Neuron (in vitro differentiated cells): Measurements from ENCODE around the gene TRIM17.

Source experiments
- H2AFZ ChIP-seq: one replicate; pipeline ENCODE4 v1.6.1; 2013; ENCODE audit warnings: low read depth, mild to moderate bottlenecking, inconsistent platforms, low read length, moderate library complexity
- H3K27me3 ChIP-seq: one replicate; pipeline ENCODE4 v1.6.1; 2013; ENCODE audit warnings: low read length; ENCODE audit not compliant: insufficient read depth
- H3K36me3 ChIP-seq: one replicate; pipeline ENCODE4 v1.6.1; 2013; ENCODE audit warnings: low read length; ENCODE audit not compliant: insufficient read depth
- H3K4me1 ChIP-seq: one replicate; pipeline ENCODE4 v1.6.1; 2013; ENCODE audit warnings: low read length; ENCODE audit not compliant: insufficient read depth
- H3K4me3 ChIP-seq: 2 replicates; pipeline ENCODE4 v1.5.1; 2013; ENCODE audit warnings: mild to moderate bottlenecking, low read length, moderate library complexity
- H3K9me3 ChIP-seq: one replicate; pipeline ENCODE4 v1.6.1; 2013; ENCODE audit warnings: low read length

The TRIM17 gene

DNA sequence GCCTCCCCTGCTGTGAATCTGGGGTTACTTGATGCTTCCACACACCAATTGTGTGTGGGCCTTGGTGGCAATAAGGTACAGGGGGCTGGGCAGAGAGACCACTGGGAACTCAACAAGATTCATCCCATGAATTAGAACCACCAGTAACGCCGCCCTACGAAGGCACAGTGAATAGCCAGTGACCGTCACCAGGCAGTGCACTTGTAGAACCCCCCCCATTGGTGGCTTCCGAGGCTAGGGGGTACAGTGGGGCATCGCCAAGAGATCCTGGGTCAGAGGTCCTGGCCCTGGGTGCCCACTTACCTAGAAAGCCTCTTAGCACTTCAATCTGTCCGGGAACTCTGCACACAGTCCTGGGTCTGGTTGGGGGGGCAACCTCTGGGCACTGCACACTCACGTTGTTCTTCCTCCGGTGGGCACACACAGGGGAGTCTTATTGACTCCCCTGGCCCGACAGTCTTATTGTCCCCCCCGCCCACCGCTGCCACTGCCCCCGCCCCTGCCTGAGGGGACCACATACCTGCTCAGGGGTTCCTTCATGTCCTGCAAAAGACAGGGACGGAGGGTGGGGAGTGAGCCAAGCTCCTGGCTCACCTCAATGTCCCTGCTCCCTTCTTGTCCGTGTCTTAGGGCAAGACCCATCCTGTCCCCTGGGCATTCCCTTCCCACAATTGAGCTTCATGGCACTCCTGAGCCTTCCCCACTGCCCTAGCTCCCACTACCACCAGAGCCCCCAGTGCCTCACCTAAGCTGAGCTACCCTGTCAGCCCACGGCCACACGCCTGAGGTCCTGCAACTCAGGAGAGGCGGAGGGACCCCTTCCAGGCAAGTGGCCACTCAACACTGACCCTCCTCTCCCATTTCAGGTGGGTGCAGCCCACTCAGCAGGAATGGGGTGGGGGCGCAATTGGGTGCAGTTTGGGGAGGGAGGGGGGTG is 7.5 kb downstream of the TRIM17 start:
- Histone ChIP-seq H2AFZ (no peak overlapping the region), H3K4me1 (peaks cover 26% of the 10 kb centered on the region), H3K9me3 (peaks cover 8% of the 10 kb centered on the region), H3K36me3 (peaks cover 11% of the 10 kb centered on the region), H3K4me3 (no peak overlapping the region), H3K27me3 (no peaks in the 10 kb centered on the region)

GRCh38 chr1:228408041-228408868 is 8.4 kb downstream of the TRIM17 start:
- no peaks in the 10 kb centered on the region for H3K27me3 ChIP-seq
- peaks cover 2% of the 10 kb centered on the region for H3K9me3 ChIP-seq
- peaks cover 26% of the 10 kb centered on the region for H3K4me1 ChIP-seq
- H3K36me3 ChIP-seq, result peaks cover 13% of the 10 kb centered on the region
- no peak overlapping the region for H2AFZ ChIP-seq
- H3K4me3 ChIP-seq, result peak overlapping the region; percentile 98

DNA sequence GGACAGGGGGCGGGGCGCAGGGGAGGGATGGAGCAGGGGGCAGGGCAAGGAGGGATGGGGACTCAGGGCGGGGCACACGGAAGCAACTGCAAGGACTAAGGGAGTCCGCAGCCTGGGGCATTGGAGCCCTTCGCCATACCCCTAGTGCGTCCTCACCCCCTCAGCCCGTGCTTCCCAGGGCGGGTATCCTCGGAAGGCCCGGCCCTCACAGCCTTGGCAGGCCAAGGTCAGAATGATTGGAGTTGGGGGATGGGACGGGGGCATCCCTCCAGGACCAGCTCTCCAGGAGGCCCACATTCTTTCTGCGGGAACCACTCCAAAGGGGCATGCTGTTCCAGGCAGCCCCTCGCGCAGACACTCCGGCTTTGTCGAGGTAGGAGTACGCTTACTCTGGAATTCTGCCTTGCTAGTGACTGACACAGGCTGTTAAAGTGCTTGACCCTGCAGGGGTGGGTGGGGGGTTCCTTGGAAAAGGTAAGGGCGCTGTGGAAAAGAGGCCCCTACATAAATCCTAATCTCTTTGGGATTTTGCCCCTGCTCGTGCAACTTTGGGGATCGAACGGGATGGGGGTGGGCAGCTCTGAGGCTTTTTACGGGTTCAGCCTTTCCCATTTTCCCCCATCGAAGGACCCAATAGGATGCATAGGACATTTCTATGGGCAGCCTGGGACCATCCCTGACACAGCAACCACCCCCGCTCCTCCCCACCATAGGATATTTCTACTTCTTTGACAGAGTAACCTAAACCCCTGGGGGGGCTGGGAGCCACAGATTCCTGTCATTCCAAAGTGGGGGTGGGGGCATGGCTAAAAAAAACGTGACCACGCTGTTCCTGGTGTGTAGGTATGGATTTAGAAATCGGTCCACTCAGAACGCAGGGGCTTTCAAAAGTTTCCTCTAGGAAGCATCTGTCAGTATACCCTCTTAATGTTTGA is 9.3 kb downstream of the TRIM17 start:
- Histone ChIP-seq H3K9me3 (peaks cover 2% of the 10 kb centered on the region), H3K36me3 (peaks cover 20% of the 10 kb centered on the region), H3K4me1 (peaks cover 26% of the 10 kb centered on the region), H3K4me3 (peak overlapping the region; percentile 98), H2AFZ (peak overlapping the region; percentile 50), H3K27me3 (no peaks in the 10 kb centered on the region)

DNA sequence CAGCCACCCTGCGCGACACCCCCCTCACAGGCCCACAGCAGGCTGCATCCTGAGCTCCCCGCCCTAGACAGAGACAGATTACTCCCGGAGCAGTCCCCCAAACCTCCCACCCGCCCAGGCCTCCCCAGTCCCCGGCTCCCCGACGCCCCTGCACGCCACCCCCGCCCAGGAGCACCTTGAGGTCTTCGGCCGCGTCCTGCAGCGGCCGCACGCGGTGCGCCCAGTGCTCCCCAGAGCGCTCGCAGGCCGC is 10.8 kb downstream of the TRIM17 start:
- H3K36me3 ChIP-seq, result peaks cover 31% of the 10 kb centered on the region
- peaks cover 2% of the 10 kb centered on the region for H3K9me3 ChIP-seq
- H3K27me3 ChIP-seq, result no peaks in the 10 kb centered on the region
- H2AFZ ChIP-seq, result no peak overlapping the region
- peak overlapping the region; percentile 98 for H3K4me3 ChIP-seq
- peaks cover 26% of the 10 kb centered on the region for H3K4me1 ChIP-seq

- Histone ChIP-seq H3K27me3 (no peaks in the 10 kb centered on the region), H2AFZ (no peak overlapping the region), H3K9me3 (peaks cover 2% of the 10 kb centered on the region), H3K4me3 (peak overlapping the region; percentile 98), H3K4me1 (peaks cover 26% of the 10 kb centered on the region), H3K36me3 (peaks cover 36% of the 10 kb centered on the region)
Observed at GRCh38 chr1:228405200-228405978, 11.3 kb downstream of the TRIM17 start.

- no peak overlapping the region for H2AFZ ChIP-seq
- H3K4me3 ChIP-seq, result peak overlapping the region; percentile 98
- H3K9me3 ChIP-seq, result no peaks in the 10 kb centered on the region
- H3K4me1 ChIP-seq, result peaks cover 26% of the 10 kb centered on the region
- H3K27me3 ChIP-seq, result no peaks in the 10 kb centered on the region
- peaks cover 41% of the 10 kb centered on the region for H3K36me3 ChIP-seq
Observed at GRCh38 chr1:228404107-228404720, 12.4 kb downstream of the TRIM17 start.

- peaks cover 47% of the 10 kb centered on the region for H3K36me3 ChIP-seq
Observed at GRCh38 chr1:228403231-228403631, 13.4 kb downstream of the TRIM17 start.

GRCh38 chr1:228402641-228403025 is 14.0 kb downstream of the TRIM17 start:
- H3K36me3 ChIP-seq, result peaks cover 50% of the 10 kb centered on the region
- H3K27me3 ChIP-seq, result no peaks in the 10 kb centered on the region
- no peak overlapping the region for H3K4me3 ChIP-seq
- no peaks in the 10 kb centered on the region for H3K9me3 ChIP-seq
- peaks cover 21% of the 10 kb centered on the region for H3K4me1 ChIP-seq
- no peak overlapping the region for H2AFZ ChIP-seq

More at GRCh38 chr1:228403231-228403631, 13.4 kb downstream of the TRIM17 start:
- peaks cover 26% of the 10 kb centered on the region for H3K4me1 ChIP-seq
- no peak overlapping the region for H3K4me3 ChIP-seq
- H3K27me3 ChIP-seq, result no peaks in the 10 kb centered on the region
- H2AFZ ChIP-seq, result no peak overlapping the region
- no peaks in the 10 kb centered on the region for H3K9me3 ChIP-seq

GRCh38 chr1:228401782-228402640 is 14.7 kb downstream of the TRIM17 start:
- Histone ChIP-seq H3K9me3 (no peaks in the 10 kb centered on the region), H3K4me1 (peaks cover 17% of the 10 kb centered on the region), H2AFZ (no peak overlapping the region), H3K27me3 (no peaks in the 10 kb centered on the region), H3K36me3 (peaks cover 56% of the 10 kb centered on the region), H3K4me3 (no peak overlapping the region)

DNA sequence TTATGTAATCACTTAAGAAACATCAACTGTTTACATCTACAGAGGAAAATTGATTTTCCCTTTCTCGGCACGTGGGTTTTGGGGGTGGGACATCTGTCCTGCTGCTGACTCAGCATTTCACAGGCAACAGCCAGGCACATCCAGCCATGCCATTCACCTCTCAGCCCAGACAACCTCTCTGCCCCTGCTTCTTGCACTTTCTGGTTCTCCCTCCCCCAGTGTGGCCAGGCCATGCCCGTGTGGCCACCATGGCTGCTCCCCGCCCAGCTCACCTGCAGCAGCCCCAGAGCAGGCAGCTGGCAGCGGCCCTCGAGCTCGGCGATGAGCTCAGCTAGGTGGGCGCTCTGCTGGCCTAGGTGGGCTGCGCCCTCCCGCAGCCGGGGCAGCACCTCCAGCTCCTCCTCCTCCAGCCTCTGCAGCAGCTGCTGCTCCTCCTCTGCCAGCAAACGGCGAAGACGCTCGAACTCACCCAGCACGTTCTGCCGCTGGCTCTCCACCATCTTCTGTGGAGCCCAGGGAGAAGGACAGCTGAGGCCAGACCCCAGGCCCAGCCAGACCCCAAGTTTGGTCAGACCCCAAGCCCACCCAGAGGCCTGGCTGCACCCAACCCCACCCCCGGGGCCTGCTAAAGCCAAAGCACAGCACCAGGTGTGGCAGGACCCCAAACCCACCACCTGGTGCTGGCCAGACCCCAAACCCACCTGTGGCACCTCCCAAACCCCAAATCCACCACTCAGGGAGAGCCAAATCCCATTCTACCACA is 15.8 kb downstream of the TRIM17 start:
- Histone ChIP-seq H3K4me1 (peaks cover 17% of the 10 kb centered on the region), H3K36me3 (peaks cover 67% of the 10 kb centered on the region), H3K4me3 (no peak overlapping the region), H3K27me3 (no peaks in the 10 kb centered on the region), H3K9me3 (no peaks in the 10 kb centered on the region), H2AFZ (no peak overlapping the region)

DNA sequence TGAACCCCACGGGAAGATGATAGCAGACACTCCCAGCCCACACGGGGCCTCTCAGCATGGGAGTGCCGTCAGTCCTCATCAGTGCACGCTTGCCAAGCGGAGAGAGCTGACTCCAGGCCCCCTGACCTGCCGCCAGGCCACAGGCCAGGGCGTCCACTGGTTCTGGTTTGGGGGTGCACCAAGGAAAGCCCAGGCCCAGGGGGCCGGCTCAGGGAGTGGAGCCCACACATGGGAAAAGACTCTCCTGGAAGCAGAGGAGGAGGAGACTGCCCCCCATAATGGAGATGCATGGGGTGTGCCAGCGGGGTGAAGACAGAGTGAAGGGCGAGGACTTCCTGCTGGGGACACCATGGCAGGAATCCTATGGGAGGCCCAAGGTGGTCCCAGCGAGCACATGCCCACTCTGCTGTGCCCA is 16.4 kb downstream of the TRIM17 start:
- peaks cover 73% of the 10 kb centered on the region for H3K36me3 ChIP-seq
- H3K4me1 ChIP-seq, result peaks cover 11% of the 10 kb centered on the region
- H3K4me3 ChIP-seq, result no peak overlapping the region

More for the DNA sequence above, 16.4 kb downstream of the TRIM17 start:
- H3K9me3 ChIP-seq, result no peaks in the 10 kb centered on the region
- no peaks in the 10 kb centered on the region for H3K27me3 ChIP-seq
- H2AFZ ChIP-seq, result no peak overlapping the region
